ENCODE measurements around the gene CD52. TPM values are rescaled to one million over a fixed set of nuclear protein-coding genes. Genes with fewer than 3 reads are reported as not detected.

The CD52 gene, protein sequence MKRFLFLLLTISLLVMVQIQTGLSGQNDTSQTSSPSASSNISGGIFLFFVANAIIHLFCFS
- total RNA-seq = 2.4 TPM
- long read RNA-seq, partial matches to known transcripts = 0 of 1 reads
- long read RNA-seq, other reads (novel, unspliced or antisense) = 0 of 1 reads

GRCh38 chr1:26317612-26318337, at the start of gene CD52:
CD52 (plus strand) TSS chr1:26317958; CDS start chr1:26318018, 60 bp downstream.
- H3K36me3 ChIP-seq = no peaks in the 10 kb centered on the region
- H3K27me3 ChIP-seq (ENCODE audit: low read depth) = no peaks in the 10 kb centered on the region
- H3K9me3 ChIP-seq (replicated peaks) = no peaks in the 10 kb centered on the region
- no peak for DNase-seq
- intact Hi-C loops (cut with micrococcal nuclease) = no loop called here
- peak within 1 kb of the TSS; percentile 40 for H3K27ac ChIP-seq (replicated peaks)
- H3K4me1 ChIP-seq = peaks cover 16% of the 10 kb centered on the region
- peak within 1 kb of the TSS; percentile 28 for H3K4me3 ChIP-seq
- TF ChIP-seq, protein P1, sequence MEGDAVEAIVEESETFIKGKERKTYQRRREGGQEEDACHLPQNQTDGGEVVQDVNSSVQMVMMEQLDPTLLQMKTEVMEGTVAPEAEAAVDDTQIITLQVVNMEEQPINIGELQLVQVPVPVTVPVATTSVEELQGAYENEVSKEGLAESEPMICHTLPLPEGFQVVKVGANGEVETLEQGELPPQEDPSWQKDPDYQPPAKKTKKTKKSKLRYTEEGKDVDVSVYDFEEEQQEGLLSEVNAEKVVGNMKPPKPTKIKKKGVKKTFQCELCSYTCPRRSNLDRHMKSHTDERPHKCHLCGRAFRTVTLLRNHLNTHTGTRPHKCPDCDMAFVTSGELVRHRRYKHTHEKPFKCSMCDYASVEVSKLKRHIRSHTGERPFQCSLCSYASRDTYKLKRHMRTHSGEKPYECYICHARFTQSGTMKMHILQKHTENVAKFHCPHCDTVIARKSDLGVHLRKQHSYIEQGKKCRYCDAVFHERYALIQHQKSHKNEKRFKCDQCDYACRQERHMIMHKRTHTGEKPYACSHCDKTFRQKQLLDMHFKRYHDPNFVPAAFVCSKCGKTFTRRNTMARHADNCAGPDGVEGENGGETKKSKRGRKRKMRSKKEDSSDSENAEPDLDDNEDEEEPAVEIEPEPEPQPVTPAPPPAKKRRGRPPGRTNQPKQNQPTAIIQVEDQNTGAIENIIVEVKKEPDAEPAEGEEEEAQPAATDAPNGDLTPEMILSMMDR (IDR thresholded peaks at IDR 0.05; ENCODE audit: borderline replicate concordance) = no peak

DNA sequence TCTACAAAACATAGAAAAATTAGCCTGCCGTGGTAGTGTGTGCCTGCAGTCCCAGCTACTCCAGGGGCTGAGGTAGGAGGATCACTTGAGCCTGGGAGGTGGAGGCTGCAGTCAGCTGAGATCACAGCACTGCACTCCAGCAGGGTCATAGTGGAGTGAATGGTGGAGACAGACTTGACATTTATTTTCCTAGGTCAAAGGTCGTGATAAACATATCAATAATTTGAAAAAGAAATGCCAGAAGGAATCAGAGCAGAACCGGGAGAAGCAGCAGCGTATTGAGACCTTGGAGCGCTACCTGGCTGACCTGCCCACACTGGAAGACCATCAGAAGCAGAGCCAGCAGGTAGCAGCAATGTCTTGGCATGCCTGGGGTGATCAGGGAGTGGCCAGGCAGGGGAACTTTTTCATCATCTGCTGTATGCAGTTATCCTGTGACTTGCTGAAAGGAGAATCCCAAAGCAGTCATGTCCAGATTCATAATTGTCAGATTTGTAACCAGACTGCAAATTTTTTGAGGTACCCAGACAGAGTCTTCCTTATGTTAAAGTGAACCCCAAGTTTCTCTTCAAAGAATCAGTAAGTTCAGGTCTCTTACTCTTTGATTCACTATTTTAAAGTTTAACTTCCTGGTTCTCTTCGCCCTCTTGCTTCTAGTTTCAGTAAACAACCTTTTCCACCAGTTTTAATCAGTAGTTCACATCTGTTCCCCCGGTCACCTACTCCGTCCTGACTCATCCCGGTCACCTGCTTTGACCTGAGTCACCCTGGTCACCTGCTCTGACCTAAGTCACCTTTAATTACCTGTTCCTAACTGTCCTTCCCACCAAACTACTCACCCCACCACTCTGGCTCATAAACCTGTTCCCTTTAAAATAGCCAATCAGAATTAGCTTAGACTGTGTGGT, 49.2 kb upstream of the CD52 start:
- TF ChIP-seq, protein P1 (IDR thresholded peaks at IDR 0.05; ENCODE audit: borderline replicate concordance) = no peak
- DNase-seq = no peak
- Histone ChIP-seq H3K4me3 (no peak overlapping the region), H3K27me3 (ENCODE audit: low read depth) (no peaks in the 10 kb centered on the region), H3K27ac (replicated peaks) (no peak overlapping the region), H3K36me3 (peaks cover 93% of the 10 kb centered on the region), H3K9me3 (replicated peaks) (peaks cover 6% of the 10 kb centered on the region), H3K4me1 (peaks cover 10% of the 10 kb centered on the region)
- intact Hi-C loops (cut with micrococcal nuclease) = no loop called here

DNA sequence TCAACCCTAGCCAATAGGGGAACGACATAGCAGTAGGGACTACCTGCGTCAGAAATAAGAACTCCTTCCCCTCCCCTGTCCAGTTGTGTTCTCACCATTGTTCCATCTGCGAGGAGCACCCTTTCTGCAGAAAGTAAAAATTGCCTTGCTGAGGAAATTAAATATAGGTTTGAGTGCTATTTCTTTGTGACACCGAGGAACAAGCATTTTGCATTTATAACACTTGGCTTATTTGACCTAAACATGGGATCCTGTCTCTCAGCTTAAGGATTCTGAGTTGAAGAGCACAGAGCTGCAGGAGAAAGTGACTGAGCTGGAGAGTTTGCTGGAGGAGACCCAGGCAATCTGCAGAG, 48.6 kb upstream of the CD52 start:
- Histone ChIP-seq H3K9me3 (replicated peaks) (peaks cover 6% of the 10 kb centered on the region), H3K36me3 (peaks cover 87% of the 10 kb centered on the region), H3K4me3 (no peak overlapping the region), H3K27me3 (ENCODE audit: low read depth) (no peaks in the 10 kb centered on the region), H3K27ac (replicated peaks) (no peak overlapping the region), H3K4me1 (peaks cover 13% of the 10 kb centered on the region)
- DNase-seq = no peak
- intact Hi-C loops (cut with micrococcal nuclease) = no loop called here
- TF ChIP-seq, protein P1 (IDR thresholded peaks at IDR 0.05; ENCODE audit: borderline replicate concordance) = no peak

DNA sequence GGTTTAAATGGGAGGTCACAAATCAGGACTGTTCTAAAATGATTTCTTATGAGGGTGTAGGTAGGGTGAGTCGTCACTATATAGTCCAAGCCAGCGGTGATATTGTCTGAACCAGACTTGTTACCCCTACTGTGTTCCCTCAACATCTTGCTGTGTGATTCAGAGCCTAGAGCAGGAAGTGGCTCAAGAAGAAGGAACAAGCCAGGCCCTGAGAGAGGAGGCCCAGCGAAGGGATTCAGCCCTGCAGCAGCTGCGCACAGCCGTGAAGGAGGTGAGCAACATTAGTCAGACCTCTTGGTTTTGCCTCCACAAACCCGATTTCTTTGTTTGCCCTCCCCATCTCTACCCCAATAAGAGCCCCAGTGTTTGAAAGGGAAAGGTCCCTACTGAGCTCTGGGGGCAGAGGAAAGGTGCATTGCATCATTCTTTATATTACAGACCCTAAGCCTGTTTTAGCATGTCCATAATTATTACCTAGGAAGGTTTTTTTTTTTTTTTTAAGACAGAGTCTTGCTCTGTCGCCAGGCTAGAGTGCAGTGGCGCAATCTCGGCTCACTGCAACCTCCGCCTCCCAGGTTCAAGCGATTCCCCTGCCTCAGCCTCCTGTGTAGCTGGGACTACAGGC, 42.8 kb upstream of the CD52 start:
- peaks cover 62% of the 10 kb centered on the region for H3K4me1 ChIP-seq
- intact Hi-C loops (cut with micrococcal nuclease) = loop anchor here (5.0 kb wide), 1 partner anchor 47 kb away; no protein-coding TSS in a partner anchor
- H3K36me3 ChIP-seq = peaks cover 61% of the 10 kb centered on the region
- DNase-seq = no peak
- H3K9me3 ChIP-seq (replicated peaks) = no peaks in the 10 kb centered on the region
- H3K27ac ChIP-seq (replicated peaks) = peak overlapping the region; percentile 98
- TF ChIP-seq, protein P1 (IDR thresholded peaks at IDR 0.05; ENCODE audit: borderline replicate concordance) = no peak
- H3K4me3 ChIP-seq = no peak overlapping the region
- H3K27me3 ChIP-seq (ENCODE audit: low read depth) = no peaks in the 10 kb centered on the region
